NT2/D1 (cell line): Measurements from ENCODE around the gene SLC39A10.

ENCODE experiments used
- YY1 ChIP-seq: IDR thresholded peaks from 2 replicates; pipeline ENCODE4 v1.6.1; 2011; ENCODE audit not compliant: insufficient read length, insufficient read depth
- ZNF274 ChIP-seq: IDR thresholded peaks from 2 replicates; pipeline ENCODE4 v1.6.1; 2011; ENCODE audit warnings: mild to moderate bottlenecking, low read depth, low read length

- TF ChIP-seq ZNF274 (no peak), YY1 (no peak)
Observed at GRCh38 chr2:195608768-195609454, 48.1 kb upstream of the SLC39A10 start.
